H1 (cell line): Measurements from ENCODE around the gene AKR1B15. TPM values are rescaled to one million over a fixed set of nuclear protein-coding genes. Genes with fewer than 3 reads are reported as not detected.

Source experiments
- CTCF ChIA-PET: fragments of 300-600 bp; sonication (Branson Sonifier 250); formaldehyde crosslinking; loops from one replicate; lab custom pipeline; 2021; ENCODE audit not compliant: partially characterized antibody; lab: Charles Lee
- POLR2A ChIA-PET: fragments of 300-600 bp; sonication (Branson Sonifier 250); formaldehyde crosslinking; loops from one replicate; lab custom pipeline; 2021; ENCODE audit warnings: inconsistent platforms; ENCODE audit not compliant: partially characterized antibody; lab: Charles Lee
- DNase-seq, 2 experiments: peaks; one replicate each; pipeline versions ENCODE4 v3.0.0 to v3.0.0-alpha.2; 2010 to 2022; ENCODE audit warnings: low spot score in 2 of 2, low read depth in 1 of 2, mixed read lengths in 1 of 2
- FAIRE-seq: peaks from 2 replicates; lab custom pipeline; 2011; peaks lifted over from hg19 to GRCh38; lab: Jason Lieb, UNC
- H2AFZ ChIP-seq: 2 replicates; pipeline ENCODE4 v1.8.1; 2012; ENCODE audit warnings: low read length, inconsistent platforms
- H2AK5ac ChIP-seq: 2 replicates; pipeline ENCODE4 v1.6.1; 2013; ENCODE audit warnings: low read depth, low read length
- H2BK120ac ChIP-seq: replicated peaks from 2 replicates; pipeline ENCODE3; 2013; ENCODE audit warnings: low read depth, low read length, inconsistent platforms
- H2BK12ac ChIP-seq: 2 replicates; pipeline ENCODE4 v1.6.1; 2013; ENCODE audit warnings: low read depth, low read length
- H2BK15ac ChIP-seq: 2 replicates; pipeline ENCODE4 v1.6.1; 2013; ENCODE audit warnings: low read length
- H2BK20ac ChIP-seq: 2 replicates; pipeline ENCODE4 v1.6.1; 2013; ENCODE audit warnings: low read length
- H2BK5ac ChIP-seq: 2 replicates; pipeline ENCODE4 v1.6.1; 2013; ENCODE audit warnings: low read depth, low read length
- H3K14ac ChIP-seq: 2 replicates; pipeline ENCODE4 v1.6.1; 2013; ENCODE audit warnings: inconsistent platforms; ENCODE audit not compliant: insufficient read length
- H3K18ac ChIP-seq: 2 replicates; pipeline ENCODE4 v1.6.1; 2013; ENCODE audit warnings: low read length; ENCODE audit errors: extremely low read depth
- H3K23ac ChIP-seq: 2 replicates; pipeline ENCODE4 v1.6.1; 2013; ENCODE audit warnings: inconsistent platforms; ENCODE audit not compliant: insufficient read length
- H3K23me2 ChIP-seq: 2 replicates; pipeline ENCODE4 v1.6.1; 2013; ENCODE audit warnings: low read depth, low read length
- H3K27ac ChIP-seq: 2 replicates; pipeline ENCODE4 v1.6.1; 2011; ENCODE audit warnings: low read depth, low read length, inconsistent platforms
- H3K27me3 ChIP-seq, 4 experiments: replicated peaks in 1 of 4; 1 replicate in 1 of 4; 2 replicates in 3 of 4; pipeline versions ENCODE4 v1.6.1 to v1.8.1; 2011 to 2013; ENCODE audit warnings: low read length in 3 of 4, mild to moderate bottlenecking in 3 of 4, inconsistent platforms in 2 of 4, mixed read lengths in 2 of 4, moderate library complexity in 1 of 4; ENCODE audit not compliant: control insufficient read depth in 3 of 4, insufficient read depth in 3 of 4; ENCODE audit errors: extremely low read depth in 1 of 4
- H3K36me3 ChIP-seq, 4 experiments: 2 replicates each; pipeline versions ENCODE4 v1.6.1 to v1.8.1; 2011 to 2013; ENCODE audit warnings: mild to moderate bottlenecking in 4 of 4, low read length in 3 of 4, moderate library complexity in 2 of 4, control low read depth in 1 of 4, inconsistent platforms in 1 of 4; ENCODE audit not compliant: insufficient read depth in 4 of 4, control insufficient read depth in 2 of 4
- H3K4ac ChIP-seq: replicated peaks from 2 replicates; pipeline ENCODE3; 2013; ENCODE audit warnings: low read length, low read depth, mixed read lengths, inconsistent platforms; ENCODE audit not compliant: insufficient read length
- H3K4me1 ChIP-seq, 4 experiments: replicated peaks in 1 of 4; 1 replicate in 1 of 4; 2 replicates in 3 of 4; pipeline versions ENCODE4 v1.6.1 to v1.8.1; 2011 to 2013; ENCODE audit warnings: low read length in 3 of 4, inconsistent platforms in 2 of 4, mixed read lengths in 1 of 4; ENCODE audit not compliant: insufficient read depth in 4 of 4, control insufficient read depth in 3 of 4
- H3K4me2 ChIP-seq, 2 experiments: 2 replicates each; pipeline versions ENCODE4 v1.6.1 to v1.8.1; 2011 to 2013; ENCODE audit warnings: low read depth in 2 of 2, low read length in 2 of 2, control low read depth in 1 of 2, inconsistent platforms in 1 of 2, mild to moderate bottlenecking in 1 of 2; ENCODE audit not compliant: insufficient read depth in 1 of 2
- H3K4me3 ChIP-seq, 4 experiments: fragments of 200-600, 300-600 bp in 1 of 4; sonication (generic), shearing (Covaris generic), sonication (Bioruptor Twin) in 1 of 4; 2 replicates each; pipeline versions ENCODE4 v1.5.1 to v1.8.1; 2011 to 2016; ENCODE audit warnings: low read length in 4 of 4, low read depth in 3 of 4, control low read depth in 2 of 4, inconsistent platforms in 2 of 4, mild to moderate bottlenecking in 2 of 4, mixed read lengths in 1 of 4, moderate library complexity in 1 of 4; ENCODE audit not compliant: insufficient read depth in 2 of 4; ENCODE audit errors: extremely low read depth in 1 of 4
- H3K56ac ChIP-seq: replicated peaks from 2 replicates; pipeline ENCODE3; 2013; ENCODE audit warnings: low read depth, mild to moderate bottlenecking, mixed read lengths, low read length, inconsistent platforms; ENCODE audit not compliant: insufficient read length
- H3K79me1 ChIP-seq: 2 replicates; pipeline ENCODE4 v1.6.1; 2013; ENCODE audit warnings: low read depth, low read length, control low read depth
- H3K79me2 ChIP-seq, 2 experiments: 2 replicates each; pipeline versions ENCODE4 v1.6.1 to v1.8.1; 2012 to 2013; ENCODE audit warnings: low read length in 2 of 2, mild to moderate bottlenecking in 2 of 2, inconsistent platforms in 1 of 2; ENCODE audit not compliant: insufficient read depth in 2 of 2, control insufficient read depth in 1 of 2
- H3K9ac ChIP-seq, 4 experiments: replicated peaks in 1 of 4; 1 replicate in 1 of 4; 2 replicates in 3 of 4; pipeline versions ENCODE4 v1.6.1 to v1.8.1; 2011 to 2013; ENCODE audit warnings: low read depth in 3 of 4, low read length in 3 of 4, control low read depth in 2 of 4, mild to moderate bottlenecking in 2 of 4, moderate library complexity in 2 of 4, inconsistent platforms in 1 of 4; ENCODE audit errors: extremely low read depth in 1 of 4
- H3K9me3 ChIP-seq, 2 experiments: 2 replicates each; pipeline versions ENCODE4 v1.6.1 to v1.8.1; 2012 to 2013; ENCODE audit warnings: mild to moderate bottlenecking in 2 of 2, moderate library complexity in 2 of 2, control low read depth in 1 of 2, inconsistent platforms in 1 of 2, low read depth in 1 of 2, low read length in 1 of 2, mixed read lengths in 1 of 2; ENCODE audit not compliant: insufficient read depth in 2 of 2
- H4K20me1 ChIP-seq, 2 experiments: replicated peaks in 1 of 2; 2 replicates each; pipeline versions ENCODE3 to v1.8.1; 2011 to 2013; ENCODE audit warnings: inconsistent platforms in 2 of 2, low read length in 2 of 2, mild to moderate bottlenecking in 1 of 2; ENCODE audit not compliant: insufficient read depth in 2 of 2, control insufficient read depth in 1 of 2
- H4K5ac ChIP-seq: 2 replicates; pipeline ENCODE4 v1.6.1; 2013; ENCODE audit warnings: low read length, low read depth, mixed read lengths, inconsistent platforms; ENCODE audit not compliant: insufficient read length
- H4K8ac ChIP-seq: 2 replicates; pipeline ENCODE4 v1.8.0; 2013; ENCODE audit warnings: mild to moderate bottlenecking, moderate library complexity, low read length, inconsistent platforms; ENCODE audit not compliant: insufficient read depth; ENCODE audit errors: extremely low read depth
- H4K91ac ChIP-seq: replicated peaks from 2 replicates; pipeline ENCODE3; 2013; ENCODE audit warnings: low read length, mixed read lengths, inconsistent platforms; ENCODE audit not compliant: insufficient read length
- JUND ChIP-seq: IDR thresholded peaks from 2 replicates; pipeline ENCODE4 v1.6.1; 2011; ENCODE audit warnings: mild to moderate bottlenecking, improper control_type of control experiment, low read length
- PHF8 ChIP-seq: fragments of 200-600 bp; sonication (generic); conservative IDR thresholded peaks from 2 replicates; pipeline ENCODE4 v1.7.1; 2012; ENCODE audit warnings: low read depth, mild to moderate bottlenecking, inconsistent platforms, low read length, moderate library complexity
- WGBS, 2 experiments: shearing (Covaris generic) in 1 of 2; methylation state at CpG; one replicate each; pipeline versions ENCODE4 v1.1.6 to v1.1.7; 2013 to 2015; ENCODE audit warnings: low lambda C conversion rate in 2 of 2, mixed read lengths in 2 of 2, inconsistent platforms in 1 of 2, low coverage in 1 of 2, missing lambda C conversion rate in 1 of 2; ENCODE audit not compliant: insufficient replicate concordance in 2 of 2, insufficient coverage in 1 of 2, insufficient read length in 1 of 2; ENCODE audit errors: extremely low coverage in 1 of 2, missing lambda C conversion rate in 1 of 2; 5-methylcytosine and 5-hydroxymethylcytosine counted together
- polyA plus RNA-seq, 7 experiments: library from polyadenylated mRNA; depleted of rRNA in 3 of 7; stranded (reverse) in 5 of 7; unstranded in 2 of 7; fragments of >200 nt in 5 of 7; fragments of 200-250 nt in 2 of 7; gene quantifications; 1 replicate in 5 of 7; 2 replicates in 1 of 7; 4 replicates in 1 of 7; pipeline versions ENCODE4 v1.2.1 to v1.2.3, GENCODE V29; 2011 to 2013; ENCODE audit warnings: missing spikeins in 2 of 7, mixed read lengths in 2 of 7
- total RNA-seq: library from RNA; stranded (reverse); fragmentation: NEBNext Ultra II Directional; extraction: Animal tissue kit (Norgen Biotek cat#: 25700); gene quantifications from 2 replicates; pipeline ENCODE4 v1.2.1, GENCODE V29; 2021

Gene AKR1B15
- total and polyA plus RNA-seq, 2 of the 8 experiments (the other 6 are each of a cell fraction or from before 2014, with no cell fraction given), result 0.15 to 0.47 TPM

- no peak overlapping the region for H3K9ac ChIP-seq
- no peak overlapping the region for H3K18ac ChIP-seq
- POLR2A ChIA-PET, result no interaction called here
- DNase-seq, result no peak
- H4K91ac ChIP-seq, result no peak overlapping the region
- no peaks in the 10 kb centered on the region for H3K4me1 ChIP-seq
- no peak overlapping the region for H3K27ac ChIP-seq
- no peaks in the 10 kb centered on the region for H4K20me1 ChIP-seq
- no peak overlapping the region for H2AFZ ChIP-seq
- 91% methylated on average over 2 of the region's 2 CpGs; no CpG with 5 or more reads in 1 of the 2 experiments for WGBS, 2 experiments
- H3K4me3 ChIP-seq, result no peak overlapping the region
- CTCF ChIA-PET, result no interaction called here
- no peak overlapping the region for H4K8ac ChIP-seq
- no peak for FAIRE-seq
- no peaks in the 10 kb centered on the region for H3K23me2 ChIP-seq
- H3K23ac ChIP-seq, result no peak overlapping the region
- no peak overlapping the region for H3K4me2 ChIP-seq
- no peaks in the 10 kb centered on the region for H3K36me3 ChIP-seq
- TF ChIP-seq PHF8 (no peak), JUND (no peak)
- H2BK20ac ChIP-seq, result no peak overlapping the region
- H3K56ac ChIP-seq, result no peak overlapping the region
- H3K14ac ChIP-seq, result no peak overlapping the region
- no peak overlapping the region for H3K4ac ChIP-seq
- H3K79me1 ChIP-seq, result no peaks in the 10 kb centered on the region
- no peak overlapping the region for H2BK12ac ChIP-seq
- no peak overlapping the region for H2BK120ac ChIP-seq
- H3K79me2 ChIP-seq, result no peaks in the 10 kb centered on the region
- no peak overlapping the region for H2AK5ac ChIP-seq
- no peak overlapping the region for H2BK15ac ChIP-seq
- H3K27me3 ChIP-seq, result peaks cover 0 to 1% (median 0%) of the 10 kb centered on the region in 4 experiments; a peak in 1 of 7 replicates
- H2BK5ac ChIP-seq, result no peak overlapping the region
- peaks cover 8 to 25% of the 10 kb centered on the region in 2 experiments; a peak in 3 of 4 replicates for H3K9me3 ChIP-seq
- no peak overlapping the region for H4K5ac ChIP-seq
These were observed 22.2 kb downstream of the AKR1B15 start for GRCh38 chr7:134571101-134571500.
